Suprapubic skin (tissue), 3 donors: ENCODE results near the gene NGB.

Experiments used
- POLR2A ChIP-seq, 2 donors: fragments of 450-650 bp; IDR thresholded peaks; one replicate each; pipeline ENCODE4 v1.6.1; 2017; ENCODE audit warnings: antibody characterized with exemption in 2 of 2, mild to moderate bottlenecking in 2 of 2, moderate library complexity in 2 of 2
- TF ChIP-seq, protein P1 (sequence below), 2 donors: fragments of 200-600 bp in 1 of 2; fragments of 450-650 bp in 1 of 2; sonication (generic) in 1 of 2; IDR thresholded peaks; one replicate each; pipeline ENCODE4 v1.5.1; 2016 to 2019; ENCODE audit warnings: antibody characterized with exemption in 2 of 2, mild to moderate bottlenecking in 1 of 2, moderate library complexity in 1 of 2

DNA sequence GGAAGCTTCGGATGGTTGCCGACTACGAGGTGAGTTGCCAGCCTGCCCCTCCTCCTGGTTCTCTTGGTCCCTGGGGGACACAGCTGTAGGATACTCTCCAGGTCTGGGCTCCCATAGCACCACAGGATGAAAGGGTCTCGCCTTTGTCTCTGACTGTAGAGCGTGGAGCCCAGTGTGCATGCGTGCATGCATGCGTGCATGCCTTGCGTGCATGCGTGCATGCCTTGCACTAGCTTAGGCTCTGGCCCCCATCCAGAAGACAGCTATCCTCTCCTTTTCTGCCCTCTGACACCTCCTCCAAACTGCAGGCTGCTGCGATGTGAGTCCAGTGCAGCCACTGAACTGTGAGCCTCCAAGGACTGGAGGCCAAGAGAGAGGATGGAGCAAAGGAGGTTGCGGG, 19.1 kb downstream of the NGB start:
- TF ChIP-seq POLR2A (IDR thresholded peaks at IDR 0.05) = no peak
- TF ChIP-seq, protein P1, sequence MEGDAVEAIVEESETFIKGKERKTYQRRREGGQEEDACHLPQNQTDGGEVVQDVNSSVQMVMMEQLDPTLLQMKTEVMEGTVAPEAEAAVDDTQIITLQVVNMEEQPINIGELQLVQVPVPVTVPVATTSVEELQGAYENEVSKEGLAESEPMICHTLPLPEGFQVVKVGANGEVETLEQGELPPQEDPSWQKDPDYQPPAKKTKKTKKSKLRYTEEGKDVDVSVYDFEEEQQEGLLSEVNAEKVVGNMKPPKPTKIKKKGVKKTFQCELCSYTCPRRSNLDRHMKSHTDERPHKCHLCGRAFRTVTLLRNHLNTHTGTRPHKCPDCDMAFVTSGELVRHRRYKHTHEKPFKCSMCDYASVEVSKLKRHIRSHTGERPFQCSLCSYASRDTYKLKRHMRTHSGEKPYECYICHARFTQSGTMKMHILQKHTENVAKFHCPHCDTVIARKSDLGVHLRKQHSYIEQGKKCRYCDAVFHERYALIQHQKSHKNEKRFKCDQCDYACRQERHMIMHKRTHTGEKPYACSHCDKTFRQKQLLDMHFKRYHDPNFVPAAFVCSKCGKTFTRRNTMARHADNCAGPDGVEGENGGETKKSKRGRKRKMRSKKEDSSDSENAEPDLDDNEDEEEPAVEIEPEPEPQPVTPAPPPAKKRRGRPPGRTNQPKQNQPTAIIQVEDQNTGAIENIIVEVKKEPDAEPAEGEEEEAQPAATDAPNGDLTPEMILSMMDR (IDR thresholded peaks at IDR 0.05) = no peak
